Type B pancreatic cell (in vitro differentiated cells): Measurements from ENCODE around the gene CPNE7. TPM values are rescaled to one million over a fixed set of nuclear protein-coding genes. Genes with fewer than 3 reads are reported as not detected.
A peak's percentile ranks its signal among the peaks of the same experiment; 100 is the strongest.

Experiments
- DNase-seq: peaks from one replicate; pipeline ENCODE4 v3.0.0; 2021; ENCODE audit warnings: mixed read lengths; ENCODE audit not compliant: unreplicated experiment; ENCODE audit errors: extremely low spot score
- H3K27ac Mint-ChIP-seq: 2 replicates; pipeline ENCODE4 v1.8.0; 2021; ENCODE audit warnings: mild to moderate bottlenecking, mixed read lengths
- H3K27me3 Mint-ChIP-seq: 2 replicates; pipeline ENCODE4 v1.8.0; 2021; ENCODE audit warnings: mixed read lengths
- H3K36me3 Mint-ChIP-seq: 2 replicates; pipeline ENCODE4 v1.8.0; 2021; ENCODE audit warnings: mixed read lengths
- H3K4me1 Mint-ChIP-seq: one replicate; pipeline ENCODE4 v1.8.0; 2021; ENCODE audit warnings: mixed read lengths; ENCODE audit not compliant: unreplicated experiment
- H3K4me3 Mint-ChIP-seq: 2 replicates; pipeline ENCODE4 v1.8.0; 2021; ENCODE audit warnings: mild to moderate bottlenecking, mixed read lengths
- H3K9me3 Mint-ChIP-seq: 2 replicates; pipeline ENCODE4 v1.8.0; 2021; ENCODE audit warnings: mixed read lengths
- CTCF ChIP-seq: fragments of 200-600 bp; sonication (generic); conservative IDR thresholded peaks from 2 replicates; pipeline ENCODE4 v1.5.0; 2021; ENCODE audit warnings: antibody characterized with exemption, mild to moderate bottlenecking
- total RNA-seq: library from RNA; stranded (reverse); gene quantifications from 2 replicates; pipeline ENCODE4 v1.2.1, GENCODE V29; 2021; ENCODE audit warnings: low replicate concordance

Gene CPNE7
- total RNA-seq, 1 donor from 2014 or later, result 6.5 TPM

GRCh38 chr16:89561884-89562599, 13.5 kb upstream of the CPNE7 start:
- peaks cover 35% of the 10 kb centered on the region for H3K36me3 Mint-ChIP-seq
- no peak for DNase-seq
- H3K27ac Mint-ChIP-seq, result peak overlapping the region; percentile 89
- peaks cover 37% of the 10 kb centered on the region for H3K4me1 Mint-ChIP-seq
- no peak for TF ChIP-seq CTCF
- H3K9me3 Mint-ChIP-seq, result no peaks in the 10 kb centered on the region
- H3K4me3 Mint-ChIP-seq, result peak overlapping the region; percentile 88
- no peaks in the 10 kb centered on the region for H3K27me3 Mint-ChIP-seq

- TF ChIP-seq CTCF, result no peak
- peak overlapping the region; percentile 88 for H3K4me3 Mint-ChIP-seq
- H3K27me3 Mint-ChIP-seq, result no peaks in the 10 kb centered on the region
- peak overlapping the region; percentile 89 for H3K27ac Mint-ChIP-seq
- H3K36me3 Mint-ChIP-seq, result peaks cover 27% of the 10 kb centered on the region
- H3K9me3 Mint-ChIP-seq, result no peaks in the 10 kb centered on the region
- peaks cover 30% of the 10 kb centered on the region for H3K4me1 Mint-ChIP-seq
- DNase-seq, result no peak
Observed at GRCh38 chr16:89562939-89563338, 12.6 kb upstream of the CPNE7 start.

GRCh38 chr16:89563639-89564392, 11.7 kb upstream of the CPNE7 start:
- peak overlapping the region; percentile 96 for H3K27ac Mint-ChIP-seq
- TF ChIP-seq CTCF, result no peak
- H3K4me3 Mint-ChIP-seq, result peak overlapping the region; percentile 61
- no peak for DNase-seq
- H3K9me3 Mint-ChIP-seq, result no peaks in the 10 kb centered on the region
- no peaks in the 10 kb centered on the region for H3K27me3 Mint-ChIP-seq
- H3K4me1 Mint-ChIP-seq, result peaks cover 30% of the 10 kb centered on the region
- peaks cover 27% of the 10 kb centered on the region for H3K36me3 Mint-ChIP-seq

GRCh38 chr16:89564476-89565255, 10.9 kb upstream of the CPNE7 start:
- Mint-ChIP-seq H3K4me3 (peak overlapping the region; percentile 81), H3K9me3 (no peaks in the 10 kb centered on the region), H3K27ac (peak overlapping the region; percentile 96), H3K4me1 (peaks cover 30% of the 10 kb centered on the region), H3K36me3 (peaks cover 27% of the 10 kb centered on the region), H3K27me3 (no peaks in the 10 kb centered on the region)
- no peak for TF ChIP-seq CTCF
- no peak for DNase-seq

- Mint-ChIP-seq H3K4me1 (peaks cover 30% of the 10 kb centered on the region), H3K27me3 (no peaks in the 10 kb centered on the region), H3K36me3 (peaks cover 27% of the 10 kb centered on the region), H3K4me3 (peak overlapping the region; percentile 81), H3K9me3 (no peaks in the 10 kb centered on the region), H3K27ac (peak overlapping the region; percentile 96)
- no peak for TF ChIP-seq CTCF
- no peak for DNase-seq
Observed at GRCh38 chr16:89565256-89565505, 10.4 kb upstream of the CPNE7 start.
